PFSK-1 (cell line): Measurements from ENCODE around the gene LDLRAD4.

Source experiments
- FOXP2 ChIP-seq: optimal IDR thresholded peaks from 2 replicates; pipeline ENCODE3; 2011; ENCODE audit warnings: borderline replicate concordance, control low read depth, inconsistent platforms; ENCODE audit not compliant: insufficient read depth; ENCODE audit errors: extremely low read length, extremely low read depth
- POLR2AphosphoS5 ChIP-seq: IDR thresholded peaks from 2 replicates; pipeline ENCODE4 v1.6.1; 2012; ENCODE audit warnings: low read depth, mild to moderate bottlenecking, control low read depth, low read length, moderate library complexity
- SIN3A ChIP-seq: IDR thresholded peaks from 2 replicates; pipeline ENCODE4 v1.6.1; 2012; ENCODE audit warnings: mild to moderate bottlenecking, low read length, moderate library complexity, borderline replicate concordance; ENCODE audit not compliant: insufficient read depth
- TAF1 ChIP-seq: IDR thresholded peaks from 2 replicates; pipeline ENCODE4 v1.6.1; 2012; ENCODE audit warnings: low read length, control low read depth, borderline replicate concordance; ENCODE audit not compliant: insufficient read depth
- TF ChIP-seq, protein P1 (sequence below), 2 experiments: IDR thresholded peaks; 2 replicates each; pipeline versions ENCODE4 v1.6.1 to v1.8.0; 2011 to 2012; ENCODE audit warnings: low read depth in 2 of 2, low read length in 2 of 2, control low read depth in 1 of 2, inconsistent platforms in 1 of 2, mild to moderate bottlenecking in 1 of 2, moderate library complexity in 1 of 2; ENCODE audit not compliant: insufficient read depth in 1 of 2

LDLRAD4 gene

DNA sequence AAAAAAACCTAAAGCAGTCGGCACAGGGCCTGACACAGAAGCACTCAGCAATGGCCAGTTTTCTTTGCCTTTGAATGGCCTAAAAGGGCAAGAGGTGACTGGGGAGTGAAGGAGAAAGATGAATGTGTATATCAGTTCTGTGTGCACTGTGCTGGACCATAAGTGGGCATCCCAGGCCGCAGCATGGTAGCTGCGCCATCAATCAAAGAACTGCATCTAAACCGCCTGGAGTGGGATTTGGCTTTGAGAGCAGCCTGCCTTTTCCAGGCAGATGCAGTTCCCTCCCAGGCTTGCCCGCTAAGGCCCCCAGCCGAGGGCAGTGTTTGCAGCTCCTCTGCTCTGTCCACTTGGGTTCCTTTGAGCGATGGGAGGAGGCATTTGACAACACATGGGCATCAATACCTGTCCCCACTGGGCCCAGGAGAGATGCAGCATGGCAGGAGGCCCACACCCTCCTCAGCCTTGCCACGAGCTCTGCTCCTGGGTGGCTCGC, 363.7 kb downstream of the LDLRAD4 start:
- TF ChIP-seq SIN3A (no peak), TAF1 (no peak), POLR2AphosphoS5 (no peak), FOXP2 (no peak)
- TF ChIP-seq, protein P1, sequence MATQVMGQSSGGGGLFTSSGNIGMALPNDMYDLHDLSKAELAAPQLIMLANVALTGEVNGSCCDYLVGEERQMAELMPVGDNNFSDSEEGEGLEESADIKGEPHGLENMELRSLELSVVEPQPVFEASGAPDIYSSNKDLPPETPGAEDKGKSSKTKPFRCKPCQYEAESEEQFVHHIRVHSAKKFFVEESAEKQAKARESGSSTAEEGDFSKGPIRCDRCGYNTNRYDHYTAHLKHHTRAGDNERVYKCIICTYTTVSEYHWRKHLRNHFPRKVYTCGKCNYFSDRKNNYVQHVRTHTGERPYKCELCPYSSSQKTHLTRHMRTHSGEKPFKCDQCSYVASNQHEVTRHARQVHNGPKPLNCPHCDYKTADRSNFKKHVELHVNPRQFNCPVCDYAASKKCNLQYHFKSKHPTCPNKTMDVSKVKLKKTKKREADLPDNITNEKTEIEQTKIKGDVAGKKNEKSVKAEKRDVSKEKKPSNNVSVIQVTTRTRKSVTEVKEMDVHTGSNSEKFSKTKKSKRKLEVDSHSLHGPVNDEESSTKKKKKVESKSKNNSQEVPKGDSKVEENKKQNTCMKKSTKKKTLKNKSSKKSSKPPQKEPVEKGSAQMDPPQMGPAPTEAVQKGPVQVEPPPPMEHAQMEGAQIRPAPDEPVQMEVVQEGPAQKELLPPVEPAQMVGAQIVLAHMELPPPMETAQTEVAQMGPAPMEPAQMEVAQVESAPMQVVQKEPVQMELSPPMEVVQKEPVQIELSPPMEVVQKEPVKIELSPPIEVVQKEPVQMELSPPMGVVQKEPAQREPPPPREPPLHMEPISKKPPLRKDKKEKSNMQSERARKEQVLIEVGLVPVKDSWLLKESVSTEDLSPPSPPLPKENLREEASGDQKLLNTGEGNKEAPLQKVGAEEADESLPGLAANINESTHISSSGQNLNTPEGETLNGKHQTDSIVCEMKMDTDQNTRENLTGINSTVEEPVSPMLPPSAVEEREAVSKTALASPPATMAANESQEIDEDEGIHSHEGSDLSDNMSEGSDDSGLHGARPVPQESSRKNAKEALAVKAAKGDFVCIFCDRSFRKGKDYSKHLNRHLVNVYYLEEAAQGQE (IDR thresholded peaks at IDR 0.05; ENCODE audit: insufficient read depth in 1 of 2, low read depth in 2 of 2, low read length in 2 of 2), result no peak

- no peak for TF ChIP-seq SIN3A
- TF ChIP-seq, protein P1 (IDR thresholded peaks at IDR 0.05; ENCODE audit: insufficient read depth in 1 of 2, low read depth in 2 of 2, low read length in 2 of 2), result no peak
- TF ChIP-seq POLR2AphosphoS5, result no peak
- TF ChIP-seq FOXP2, result no peak
- TF ChIP-seq TAF1, result no peak
Measured at GRCh38 chr18:13583576-13584550, 365.3 kb downstream of the LDLRAD4 start.

- TF ChIP-seq POLR2AphosphoS5 (no peak), SIN3A (no peak), TAF1 (no peak), FOXP2 (no peak)
- TF ChIP-seq, protein P1 (IDR thresholded peaks at IDR 0.05; ENCODE audit: insufficient read depth in 1 of 2, low read depth in 2 of 2, low read length in 2 of 2), result no peak
Measured at GRCh38 chr18:13584825-13585224, 366.3 kb downstream of the LDLRAD4 start.

DNA sequence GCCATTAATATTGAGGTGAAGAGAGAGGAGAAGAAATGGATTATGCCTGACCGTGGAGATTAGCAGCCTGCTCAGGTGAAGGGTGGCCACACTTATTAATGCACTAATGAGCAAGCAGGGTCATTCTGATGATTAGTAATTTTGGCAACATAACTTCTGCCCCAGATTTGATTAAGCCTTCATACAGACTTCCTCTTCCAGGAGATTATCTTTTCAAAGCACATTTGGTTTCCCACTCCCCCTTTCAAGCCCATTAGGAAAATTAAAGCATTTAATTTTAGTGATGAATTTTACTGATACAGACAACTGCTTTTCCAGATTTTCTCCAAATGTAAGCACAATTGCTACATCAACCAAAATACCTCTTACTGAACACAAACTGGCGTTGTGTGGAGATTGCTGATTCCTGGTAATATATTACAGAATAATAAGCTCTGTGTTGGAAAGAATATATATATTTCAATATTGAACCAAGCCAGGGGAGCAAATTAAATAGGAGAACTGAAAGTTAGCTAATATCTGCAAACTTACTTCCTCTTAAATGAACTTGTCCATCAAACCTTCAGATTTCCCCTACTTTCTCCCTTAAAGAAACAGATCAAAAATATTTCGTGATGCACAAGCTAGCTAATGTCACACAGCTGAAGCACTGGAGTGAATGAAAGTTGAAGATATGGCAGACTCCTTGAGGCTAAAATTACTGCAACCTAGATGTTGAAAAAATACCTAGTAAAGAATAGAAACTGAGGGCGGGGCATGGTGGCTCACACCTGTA, 367.0 kb downstream of the LDLRAD4 start:
- TF ChIP-seq POLR2AphosphoS5 (no peak), SIN3A (no peak), TAF1 (no peak), FOXP2 (no peak)
- TF ChIP-seq, protein P1 (IDR thresholded peaks at IDR 0.05; ENCODE audit: insufficient read depth in 1 of 2, low read depth in 2 of 2, low read length in 2 of 2), result no peak
